BLaER1 treated with 17β-estradiol and CSF1 and Interleukin-3, amounts not matched to agents 10 nM and 100 nM (cell line): ENCODE data around the gene CBX8.

Source experiments
- H3K27ac ChIP-seq, 11 experiments: shearing (Covaris generic); formaldehyde crosslinking; 2 replicates each; pipeline ENCODE4 v1.8.1; 2022
- H3K27me3 ChIP-seq, 11 experiments: shearing (Covaris generic); formaldehyde crosslinking; 2 replicates each; pipeline ENCODE4 v1.8.1; 2022
- H3K36me3 ChIP-seq, 11 experiments: shearing (Covaris generic); formaldehyde crosslinking; 2 replicates each; pipeline ENCODE4 v1.8.1; 2022
- H3K4me1 ChIP-seq, 10 experiments: shearing (Covaris generic); formaldehyde crosslinking; 2 replicates each; pipeline ENCODE4 v1.8.1; 2022
- H3K4me2 ChIP-seq, 11 experiments: shearing (Covaris generic); formaldehyde crosslinking; 2 replicates each; pipeline ENCODE4 v1.8.1; 2022
- H3K4me3 ChIP-seq, 10 experiments: shearing (Covaris generic); formaldehyde crosslinking; 2 replicates each; pipeline ENCODE4 v1.8.1; 2022
- H3K9ac ChIP-seq, 11 experiments: shearing (Covaris generic); formaldehyde crosslinking; 2 replicates each; pipeline ENCODE4 v1.8.1; 2022
- H3K9me3 ChIP-seq, 11 experiments: shearing (Covaris generic); formaldehyde crosslinking; replicated peaks in 1 of 11; 2 replicates each; pipeline ENCODE4 v1.8.1; 2022
- H4K20me1 ChIP-seq, 11 experiments: shearing (Covaris generic); formaldehyde crosslinking; 2 replicates each; pipeline ENCODE4 v1.8.1; 2022
- Cebpa-rat ChIP-seq, 11 experiments: shearing (Covaris generic); IDR thresholded peaks; 2 replicates each; pipeline ENCODE4 v1.8.1; 2022

Gene CBX8

DNA sequence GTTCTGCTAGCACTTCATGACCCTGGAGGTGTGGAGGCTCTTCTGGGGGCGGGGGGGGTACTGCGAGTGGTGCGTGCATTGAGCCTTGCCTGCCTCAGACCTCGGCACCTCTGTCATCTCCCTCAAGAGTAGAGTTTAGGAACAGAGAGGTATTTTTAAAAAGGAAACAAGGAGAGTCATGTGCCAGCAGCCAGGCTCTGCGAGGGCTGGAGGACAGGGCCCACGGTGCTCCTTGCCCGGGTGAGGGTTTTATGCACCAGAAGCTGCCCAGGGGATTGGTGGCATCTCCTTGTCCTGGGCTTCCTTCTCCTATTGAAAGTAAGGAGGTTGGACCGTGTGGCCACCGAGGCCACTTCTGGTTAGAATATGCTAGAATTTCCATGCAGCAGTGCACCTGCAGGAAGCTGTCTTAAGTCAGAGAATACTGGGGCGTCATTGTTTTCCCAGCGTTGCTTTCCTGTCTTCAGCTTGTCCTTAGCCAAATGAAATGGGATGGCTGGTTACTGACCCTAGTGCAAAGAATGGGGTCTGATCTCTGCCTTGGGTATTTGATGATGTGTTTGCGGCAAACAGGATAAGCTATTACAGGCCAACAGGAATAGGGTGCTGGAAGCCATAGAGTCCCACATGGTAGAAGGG lies 15.7 kb downstream of the CBX8 start:
- H3K36me3 ChIP-seq, result peaks cover 16 to 67% (median 54%) of the 10 kb centered on the region in 11 experiments; a peak in 21 of 22 replicates
- peak overlapping the region in 6 of 10 experiments; percentile 7 to 37 (median 22); a peak in 7 of 20 replicates for H3K4me3 ChIP-seq
- H3K27ac ChIP-seq, result no peak overlapping the region
- peaks cover 0 to 78% (median 72%) of the 10 kb centered on the region in 11 experiments; a peak in 18 of 22 replicates for H4K20me1 ChIP-seq
- H3K27me3 ChIP-seq, result peaks cover 6 to 24% (median 18%) of the 10 kb centered on the region in 11 experiments; a peak in 21 of 22 replicates
- peak overlapping the region in 6 of 11 experiments; percentile 1 to 86 (median 26); a peak in 7 of 22 replicates for H3K9ac ChIP-seq
- peaks cover 38 to 52% (median 50%) of the 10 kb centered on the region in 10 experiments for H3K4me1 ChIP-seq
- no peaks in the 10 kb centered on the region for H3K9me3 ChIP-seq
- peak overlapping the region; percentile 76 to 99 (median 97) for H3K4me2 ChIP-seq
- TF ChIP-seq Cebpa-rat (IDR thresholded peaks at IDR 0.05), result no peak

DNA sequence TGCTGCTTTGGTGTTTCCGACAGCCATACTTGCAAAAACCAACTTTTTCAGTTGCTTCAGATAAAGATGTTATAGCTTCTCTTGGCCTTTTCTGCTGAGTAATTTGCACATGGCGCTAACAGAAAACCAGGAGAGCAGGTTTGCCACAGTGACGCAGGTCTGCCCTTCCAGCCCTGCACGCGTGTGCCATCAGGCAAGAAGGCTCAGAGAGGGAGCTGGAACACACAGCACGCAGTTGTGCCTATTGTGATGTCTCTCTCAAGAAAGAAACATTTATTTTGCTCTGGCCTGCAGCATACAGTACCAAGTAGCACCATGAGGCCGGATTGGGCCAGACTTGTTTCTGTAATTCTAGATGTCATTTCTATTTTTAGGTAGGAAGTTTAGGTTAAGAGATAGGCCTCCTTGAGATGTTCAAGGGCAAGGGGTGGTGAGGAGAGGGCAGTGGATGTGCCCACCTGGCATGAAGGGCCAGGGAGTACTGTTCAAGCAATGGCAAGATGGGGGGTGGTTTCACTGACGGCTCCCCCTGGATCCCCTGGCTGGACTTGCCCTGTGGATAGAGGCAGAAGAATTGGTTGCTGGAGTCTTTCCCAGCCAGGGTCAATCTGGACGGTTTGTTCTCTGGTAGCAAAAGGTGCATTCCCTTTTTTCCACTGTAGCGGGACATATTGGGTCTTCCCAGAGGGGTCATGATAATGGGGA lies 17.1 kb downstream of the CBX8 start:
- H3K9me3 ChIP-seq, result no peaks in the 10 kb centered on the region
- H3K4me2 ChIP-seq, result peak overlapping the region; percentile 90 to 99 (median 97)
- H3K4me3 ChIP-seq, result peak overlapping the region in 8 of 10 experiments; percentile 78 to 91 (median 84); a peak in 16 of 20 replicates
- peaks cover 0 to 65% (median 59%) of the 10 kb centered on the region in 11 experiments; a peak in 18 of 22 replicates for H4K20me1 ChIP-seq
- H3K9ac ChIP-seq, result peak overlapping the region in 8 of 11 experiments; percentile 81 to 86 (median 86); a peak in 11 of 22 replicates
- peaks cover 38 to 52% (median 50%) of the 10 kb centered on the region in 10 experiments for H3K4me1 ChIP-seq
- H3K36me3 ChIP-seq, result peaks cover 12 to 54% (median 40%) of the 10 kb centered on the region in 11 experiments; a peak in 21 of 22 replicates
- no peak overlapping the region for H3K27ac ChIP-seq
- TF ChIP-seq Cebpa-rat (IDR thresholded peaks at IDR 0.05), result no peak
- H3K27me3 ChIP-seq, result peaks cover 0 to 19% (median 18%) of the 10 kb centered on the region in 11 experiments; a peak in 20 of 22 replicates

DNA sequence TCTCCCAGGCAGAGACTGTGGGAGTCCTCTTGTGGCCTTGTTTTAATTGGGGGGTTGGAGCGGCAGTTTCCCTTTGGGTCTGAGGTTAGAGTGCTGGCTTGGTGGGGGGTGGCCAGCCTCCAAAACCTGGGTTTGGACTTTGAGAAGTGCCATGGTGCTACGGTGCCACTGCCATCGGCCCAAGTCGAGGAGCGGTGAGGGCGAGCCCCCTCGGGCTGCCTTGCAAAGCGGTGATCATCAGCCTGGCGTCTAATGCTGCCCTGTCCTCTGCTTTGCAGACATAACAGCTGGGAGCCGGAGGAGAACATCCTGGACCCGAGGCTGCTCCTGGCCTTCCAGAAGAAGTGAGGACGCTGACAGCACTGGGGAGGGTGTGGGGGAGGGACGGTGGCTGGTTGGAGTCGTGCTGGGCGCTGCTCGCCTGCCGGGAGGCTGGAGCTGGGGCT lies 17.8 kb downstream of the CBX8 start:
- peaks cover 38 to 52% (median 50%) of the 10 kb centered on the region in 10 experiments for H3K4me1 ChIP-seq
- H3K9ac ChIP-seq, result peak overlapping the region; percentile 71 to 86 (median 82)
- H3K36me3 ChIP-seq, result peaks cover 5 to 47% (median 33%) of the 10 kb centered on the region in 11 experiments; a peak in 21 of 22 replicates

DNA sequence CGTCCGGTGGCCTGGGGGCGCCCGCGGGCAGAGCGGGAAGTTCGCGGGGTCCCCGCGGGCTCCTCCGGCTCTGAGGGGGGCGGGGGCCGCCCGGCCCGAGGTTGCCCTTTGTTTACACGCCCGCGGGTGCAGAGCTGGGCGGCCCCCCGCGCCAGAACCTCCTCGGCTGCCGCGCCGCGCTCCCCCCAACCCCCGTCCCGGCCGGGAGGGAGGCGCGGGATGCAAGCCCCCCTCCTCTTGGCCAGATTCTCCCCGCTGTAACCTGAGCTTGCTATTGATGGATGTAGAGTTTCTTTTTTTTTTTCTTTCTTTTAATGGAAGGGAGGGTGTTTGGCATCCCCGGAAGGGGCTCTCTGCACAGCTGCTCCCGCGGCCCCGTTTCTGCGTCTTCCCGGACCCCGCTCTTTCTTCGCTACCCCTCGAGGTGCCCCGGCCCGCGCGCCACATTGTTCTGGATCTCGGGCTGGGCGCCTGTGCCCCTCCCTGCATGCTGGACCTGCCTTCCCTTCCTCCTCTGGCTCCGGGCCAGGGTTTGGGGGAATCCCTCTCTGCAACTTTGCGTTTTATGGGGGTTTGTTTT lies 18.3 kb downstream of the CBX8 start:
- Histone ChIP-seq H3K4me3 (peak overlapping the region; percentile 67 to 91 (median 82)), H3K9me3 (no peaks in the 10 kb centered on the region), H3K36me3 (peaks cover 0 to 42% (median 28%) of the 10 kb centered on the region in 11 experiments; a peak in 18 of 22 replicates), H3K4me1 (peaks cover 38 to 52% (median 50%) of the 10 kb centered on the region in 10 experiments), H3K9ac (peak overlapping the region; percentile 71 to 86 (median 82)), H3K4me2 (peak overlapping the region; percentile 90 to 99 (median 97)), H4K20me1 (peaks cover 0 to 52% (median 47%) of the 10 kb centered on the region in 11 experiments; a peak in 18 of 22 replicates), H3K27me3 (peaks cover 0 to 25% (median 18%) of the 10 kb centered on the region in 11 experiments; a peak in 20 of 22 replicates), H3K27ac (peak overlapping the region in 10 of 11 experiments; percentile 41 to 82 (median 74); a peak in 19 of 22 replicates)
- TF ChIP-seq Cebpa-rat (IDR thresholded peaks at IDR 0.05), result no peak

More for the DNA sequence above, 17.8 kb downstream of the CBX8 start:
- TF ChIP-seq Cebpa-rat (IDR thresholded peaks at IDR 0.05), result no peak
- H3K4me2 ChIP-seq, result peak overlapping the region; percentile 90 to 99 (median 97)
- peaks cover 0 to 58% (median 52%) of the 10 kb centered on the region in 11 experiments; a peak in 18 of 22 replicates for H4K20me1 ChIP-seq
- H3K27me3 ChIP-seq, result peaks cover 0 to 25% (median 18%) of the 10 kb centered on the region in 11 experiments; a peak in 20 of 22 replicates
- H3K27ac ChIP-seq, result peak overlapping the region in 8 of 11 experiments; percentile 70 to 82 (median 78); a peak in 12 of 22 replicates
- no peaks in the 10 kb centered on the region for H3K9me3 ChIP-seq
- H3K4me3 ChIP-seq, result peak overlapping the region; percentile 67 to 91 (median 82)

DNA sequence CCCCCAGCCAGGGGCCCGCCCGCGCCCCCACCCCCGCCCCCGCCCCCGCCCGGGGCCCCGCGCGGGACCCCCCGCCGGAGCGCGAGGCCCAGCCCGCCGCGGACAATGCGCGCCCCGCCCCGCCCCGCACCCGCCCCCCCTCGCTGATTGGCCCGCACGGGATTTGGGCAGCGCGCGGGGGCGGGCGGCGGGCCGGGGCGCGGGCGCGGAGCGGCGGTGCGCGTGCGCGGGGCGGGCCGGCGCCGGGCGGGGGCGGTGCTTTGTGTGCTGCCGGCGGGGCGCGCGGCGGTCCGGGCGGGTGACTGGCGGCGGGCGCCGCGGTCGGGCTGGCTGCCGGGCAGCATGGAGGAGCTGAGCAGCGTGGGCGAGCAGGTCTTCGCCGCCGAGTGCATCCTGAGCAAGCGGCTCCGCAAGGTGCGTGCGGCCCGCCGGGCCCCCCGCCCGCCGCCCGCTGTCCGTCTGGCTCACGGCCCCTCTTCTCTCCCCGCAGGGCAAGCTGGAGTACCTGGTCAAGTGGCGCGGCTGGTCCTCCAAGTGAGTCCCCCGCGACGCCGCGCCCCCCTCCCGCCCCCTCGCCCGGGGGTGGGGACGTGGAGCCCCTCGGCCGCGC lies 18.9 kb downstream of the CBX8 start, which contains the start of gene CBX2:
TSS of gene CBX2 (plus strand) at position 255 of the 610 bp plus-strand sequence. CDS start at position 343, 88 bp downstream.
- peaks cover 0 to 36% (median 23%) of the 10 kb centered on the region in 11 experiments; a peak in 15 of 22 replicates for H3K36me3 ChIP-seq
- peak within 1 kb of the TSS; percentile 81 to 89 (median 84) for H3K9ac ChIP-seq
- peak within 1 kb of the TSS; percentile 58 to 88 (median 84); a peak in 21 of 22 replicates for H3K27ac ChIP-seq
- H3K4me3 ChIP-seq, result peak within 1 kb of the TSS; percentile 67 to 91 (median 82)
- H3K9me3 ChIP-seq, result no peaks in the 10 kb centered on the region
- TF ChIP-seq Cebpa-rat (IDR thresholded peaks at IDR 0.05), result no peak
- H3K27me3 ChIP-seq, result peaks cover 0 to 25% (median 18%) of the 10 kb centered on the region in 11 experiments; a peak in 20 of 22 replicates
- H4K20me1 ChIP-seq, result peaks cover 0 to 46% (median 42%) of the 10 kb centered on the region in 11 experiments; a peak in 18 of 22 replicates
- H3K4me1 ChIP-seq, result peaks cover 38 to 52% (median 50%) of the 10 kb centered on the region in 10 experiments
- H3K4me2 ChIP-seq, result peak within 1 kb of the TSS; percentile 90 to 99 (median 97)

DNA sequence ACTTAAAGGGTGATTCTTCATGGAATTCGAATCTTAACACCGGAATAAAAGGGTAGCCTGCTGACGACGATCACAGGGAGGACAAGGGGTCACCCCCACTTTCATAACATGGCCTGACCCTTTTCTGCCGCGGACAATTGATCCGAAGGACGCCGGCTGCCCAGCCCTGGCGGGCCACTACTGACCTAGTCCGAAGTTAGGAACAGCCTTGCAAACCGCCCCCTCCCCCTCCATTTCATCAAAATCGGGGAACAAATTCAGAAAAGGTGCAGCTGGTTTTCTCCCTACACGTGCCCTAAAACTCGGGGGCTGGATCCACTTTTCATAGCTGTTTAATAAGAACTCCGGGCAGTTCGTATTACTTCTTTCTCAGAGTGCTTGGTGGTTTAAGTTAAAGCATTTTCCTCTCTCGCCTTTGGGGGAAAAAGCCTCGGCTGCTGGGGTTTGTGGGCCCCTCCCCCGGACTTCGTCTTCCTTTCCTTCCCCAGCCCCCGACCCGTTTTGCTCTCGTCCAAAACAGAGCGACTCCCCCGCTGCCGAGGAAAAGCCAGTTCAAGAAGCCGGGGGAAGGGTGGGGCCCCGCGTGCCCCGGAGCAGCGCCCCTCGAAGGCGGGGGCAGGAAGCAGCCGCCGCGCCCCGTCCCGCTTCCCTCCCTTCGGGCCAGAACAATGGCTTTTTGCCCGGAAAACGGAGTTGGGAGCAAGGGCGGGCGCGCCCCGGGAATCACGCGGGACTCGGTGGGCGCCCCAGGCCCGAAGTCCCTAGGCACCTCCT lies 19.6 kb downstream of the CBX8 start:
- Histone ChIP-seq H3K27ac (peak overlapping the region; percentile 58 to 88 (median 84); a peak in 21 of 22 replicates), H3K36me3 (peaks cover 0 to 29% (median 16%) of the 10 kb centered on the region in 11 experiments; a peak in 15 of 22 replicates), H3K9me3 (no peaks in the 10 kb centered on the region), H4K20me1 (peaks cover 0 to 40% (median 36%) of the 10 kb centered on the region in 11 experiments; a peak in 18 of 22 replicates), H3K4me3 (peak overlapping the region; percentile 58 to 82 (median 66)), H3K9ac (peak overlapping the region; percentile 77 to 89 (median 84)), H3K4me1 (peaks cover 37 to 50% (median 48%) of the 10 kb centered on the region in 10 experiments), H3K4me2 (peak overlapping the region; percentile 81 to 94 (median 85)), H3K27me3 (peaks cover 0 to 25% (median 18%) of the 10 kb centered on the region in 11 experiments; a peak in 20 of 22 replicates)
- TF ChIP-seq Cebpa-rat (IDR thresholded peaks at IDR 0.05), result no peak
